ENCODE measurements around the gene VAC14. TPM values are rescaled to one million over a fixed set of nuclear protein-coding genes. Genes with fewer than 3 reads are reported as not detected.

VAC14 gene
- total RNA-seq, 1 experiment from 2014 or later, result 35.3 TPM

GRCh38 chr16:70726892-70727361, 74.0 kb downstream of the VAC14 start:
- H2AFZ ChIP-seq (ENCODE audit: low read depth, low read length, poor library complexity, severe bottlenecking), result no peak overlapping the region
- H3K4me1 ChIP-seq (ENCODE audit: control insufficient read depth in 1 of 2, insufficient read depth in 2 of 2, low read length in 2 of 2), result no peaks in the 10 kb centered on the region
- H3K9me3 ChIP-seq (ENCODE audit: control insufficient read depth in 1 of 2, insufficient read depth in 1 of 2, low read depth in 1 of 2, low read length in 2 of 2), result no peaks in the 10 kb centered on the region
- peaks cover 0 to 3% of the 10 kb centered on the region in 2 experiments; a peak in 1 of 4 replicates for H3K36me3 ChIP-seq (ENCODE audit: control insufficient read depth in 1 of 2, insufficient read depth in 2 of 2, low read length in 2 of 2)
- no peaks in the 10 kb centered on the region for H4K20me1 ChIP-seq (ENCODE audit: insufficient read depth)
- no peak for TF ChIP-seq JUND (IDR thresholded peaks at IDR 0.05)
- no peak for TF ChIP-seq POLR2AphosphoS5 (IDR thresholded peaks at IDR 0.05; ENCODE audit: low read depth, low read length)
- no peak for TF ChIP-seq CTCF (IDR thresholded peaks at IDR 0.05 in 2 of 3, conservative IDR thresholded peaks at IDR 0.05 in 1 of 3; ENCODE audit: borderline replicate concordance in 1 of 3, insufficient read depth in 1 of 3, low read depth in 2 of 3, low read length in 2 of 3)
- no peak for TF ChIP-seq ZFX (IDR thresholded peaks at IDR 0.05)
- no peak for TF ChIP-seq SP1 (IDR thresholded peaks at IDR 0.05; ENCODE audit: low read depth)
- no peak for TF ChIP-seq SRF (IDR thresholded peaks at IDR 0.05; ENCODE audit: low read depth)
- no peak for TF ChIP-seq ZNF274 (IDR thresholded peaks at IDR 0.05; ENCODE audit: low read depth, low read length)
- TF ChIP-seq EGR1 (IDR thresholded peaks at IDR 0.05; ENCODE audit: low read depth), result no peak
- TF ChIP-seq POLR2A (IDR thresholded peaks at IDR 0.05; ENCODE audit: borderline replicate concordance, extremely low read depth, insufficient read depth, insufficient read length), result no peak
- no peak for TF ChIP-seq ELF1 (IDR thresholded peaks at IDR 0.05; ENCODE audit: borderline replicate concordance, low read depth)
- no peak for TF ChIP-seq MAX (IDR thresholded peaks at IDR 0.05)
- H3K27ac ChIP-seq (ENCODE audit: low read depth, low read length), result no peak overlapping the region
- no peak overlapping the region for H3K4me3 ChIP-seq (replicated peaks in 1 of 2; ENCODE audit: low read depth in 1 of 2, low read length in 2 of 2)
- ATAC-seq (no peak), DNase-seq (ENCODE audit: low read depth, low spot score) (no peak)
- BruUV-seq (replicated peaks), result no TSS peak
- POLR2A ChIA-PET, result no interaction called here
- CTCF ChIA-PET, result interaction anchor here (1.5 kb wide), 1 partner anchor 11 kb away, joined by 4 read pairs; no protein-coding TSS in a partner anchor
- RAD21 ChIA-PET (ENCODE audit: low non-redundant PET in 1 of 2, low total read pairs in 2 of 2, uncharacterized antibody in 2 of 2, unreplicated experiment in 2 of 2), result no interaction called here
- H3K4me2 ChIP-seq (ENCODE audit: low read length), result no peak overlapping the region
- H3K9ac ChIP-seq (ENCODE audit: low read length), result no peak overlapping the region
- H3K27me3 ChIP-seq (ENCODE audit: insufficient read depth, low read length), result no peaks in the 10 kb centered on the region
- no peaks in the 10 kb centered on the region for H3K79me2 ChIP-seq (ENCODE audit: insufficient read depth, low read length)
- intact Hi-C loops (cut with micrococcal nuclease), result no loop called here
- no peaks in the 10 kb centered on the region for H3K9me2 ChIP-seq (ENCODE audit: insufficient read depth)
